Psoas muscle (tissue), 8 donors: ENCODE results near the gene CBFA2T3. TPM values are rescaled to one million over a fixed set of nuclear protein-coding genes. Genes with fewer than 3 reads are reported as not detected.
A peak's percentile ranks its signal among the peaks of the same experiment; 100 is the strongest.
"Not testable (repeated sequence)": the region's sequence is repeated elsewhere in the genome, so short reads cannot be mapped to it uniquely, and the experiment has no call there.

Source experiments
- ATAC-seq, 4 donors: fragments of 200-7000 bp; cut with Tn5 transposase; one replicate each; pipeline ENCODE4 v1.9.1; 2020; ENCODE audit warnings: moderate library complexity in 3 of 4, mild to moderate bottlenecking in 2 of 4
- DNase-seq, 2 donors: peaks; one replicate each; pipeline ENCODE4 v3.0.0-alpha.2; 2020
- H3K27ac ChIP-seq: fragments of 200-600 bp; one replicate; pipeline ENCODE4 v1.8.0; 2022
- H3K27me3 ChIP-seq, 3 donors: fragments of 200-600 bp in 1 of 3; one replicate each; pipeline versions ENCODE4 v1.6.1 to v1.8.0; 2013 to 2022; ENCODE audit warnings: low read length in 2 of 3, mild to moderate bottlenecking in 2 of 3, moderate library complexity in 1 of 3; ENCODE audit not compliant: insufficient read depth in 3 of 3
- H3K36me3 ChIP-seq, 2 donors: fragments of 200-600 bp in 1 of 2; one replicate each; pipeline versions ENCODE4 v1.6.1 to v1.8.0; 2013 to 2022; ENCODE audit warnings: low read depth in 1 of 2, mild to moderate bottlenecking in 1 of 2, moderate library complexity in 1 of 2; ENCODE audit not compliant: insufficient read depth in 1 of 2
- H3K4me1 ChIP-seq: fragments of 200-600 bp; one replicate; pipeline ENCODE4 v1.8.0; 2022
- H3K4me3 ChIP-seq: fragments of 200-600 bp; one replicate; pipeline ENCODE4 v1.8.0; 2022; ENCODE audit warnings: mild to moderate bottlenecking
- H3K9me3 ChIP-seq: fragments of 200-600 bp; one replicate; pipeline ENCODE4 v1.8.0; 2022
- CTCF ChIP-seq: fragments of 200-600 bp; IDR thresholded peaks from one replicate; pipeline ENCODE4 v1.8.0; 2022; ENCODE audit warnings: antibody characterized with exemption
- WGBS, 3 donors: extraction: QIAGEN DNeasy Blood & Tissue Kit; methylation state at CpG; one replicate each; pipeline versions ENCODE4 v1.1.6 to v1.1.7; 2013; 5-methylcytosine and 5-hydroxymethylcytosine counted together
- intact Hi-C, 2 donors: fragments of 100-400 bp; cut with DNase I; formaldehyde crosslinking; loops; one replicate each; pipeline versions ENCODE4 v1.11.0 to v1.14.2; 2022
- polyA plus RNA-seq, 3 donors: library from polyadenylated mRNA; stranded (reverse); fragments of 200-250 nt; gene quantifications; one replicate each; pipeline ENCODE4 v1.2.3, GENCODE V29; 2013
- total RNA-seq, 4 donors: library from RNA; stranded (reverse); fragmentation: NEBNext Ultra II Directional in 2 of 4; extraction: Animal tissue kit (Norgen Biotek cat#: 25700) in 2 of 4; gene quantifications; one replicate each; pipeline versions ENCODE4 v1.2.1 to v1.2.4, GENCODE V29; 2021 to 2023
- donor health status: healthy with polysubstance abuse.
- donor health status: DM: no; HTN: no; CAD: no; lungs with moderate emphysema.
- donor health status: Bipolar disorder and iron deficiency.
- donor health status: healthy.
- donor health status: DM: yes; HTN: yes; CAD: no.
- donor health status: DM: no; HTN: no; CAD: no.
- donor health status: DM: no; HTN: no; CAD: no.
- donor health status: DM: yes; HTN: yes; CAD: no.

The CBFA2T3 gene
- total and polyA plus RNA-seq, 7 donors: 2.6 to 15.0 (median 6.0) TPM

GRCh38 chr16:89012622-89012995 is 35.6 kb upstream of the CBFA2T3 start:
- H3K4me3 ChIP-seq: no peak overlapping the region
- peaks cover 0 to 34% (median 9%) of the 10 kb centered on the region in 3 donors for H3K27me3 ChIP-seq
- H3K9me3 ChIP-seq: no peaks in the 10 kb centered on the region
- no peak overlapping the region for H3K27ac ChIP-seq
- DNase-seq (no peak), ATAC-seq (no peak)
- intact Hi-C loops: no loop called here
- TF ChIP-seq CTCF: no peak
- H3K36me3 ChIP-seq: no peaks in the 10 kb centered on the region
- H3K4me1 ChIP-seq: no peaks in the 10 kb centered on the region
- 69 to 77% (median 71%) methylated on average over 2 of the region's 2 CpGs for WGBS, 3 donors

- Histone ChIP-seq H3K4me1 (no peaks in the 10 kb centered on the region), H3K4me3 (no peak overlapping the region), H3K36me3 (no peaks in the 10 kb centered on the region), H3K27ac (no peak overlapping the region), H3K9me3 (no peaks in the 10 kb centered on the region), H3K27me3 (peaks cover 0 to 36% (median 9%) of the 10 kb centered on the region in 3 donors)
- intact Hi-C loops: no loop called here
- 79 to 81% (median 79%) methylated on average over 4 of the region's 4 CpGs for WGBS, 3 donors
- DNase-seq (no peak), ATAC-seq (no peak)
- no peak for TF ChIP-seq CTCF
Observed at GRCh38 chr16:89011909-89012621, 35.1 kb upstream of the CBFA2T3 start.

DNA sequence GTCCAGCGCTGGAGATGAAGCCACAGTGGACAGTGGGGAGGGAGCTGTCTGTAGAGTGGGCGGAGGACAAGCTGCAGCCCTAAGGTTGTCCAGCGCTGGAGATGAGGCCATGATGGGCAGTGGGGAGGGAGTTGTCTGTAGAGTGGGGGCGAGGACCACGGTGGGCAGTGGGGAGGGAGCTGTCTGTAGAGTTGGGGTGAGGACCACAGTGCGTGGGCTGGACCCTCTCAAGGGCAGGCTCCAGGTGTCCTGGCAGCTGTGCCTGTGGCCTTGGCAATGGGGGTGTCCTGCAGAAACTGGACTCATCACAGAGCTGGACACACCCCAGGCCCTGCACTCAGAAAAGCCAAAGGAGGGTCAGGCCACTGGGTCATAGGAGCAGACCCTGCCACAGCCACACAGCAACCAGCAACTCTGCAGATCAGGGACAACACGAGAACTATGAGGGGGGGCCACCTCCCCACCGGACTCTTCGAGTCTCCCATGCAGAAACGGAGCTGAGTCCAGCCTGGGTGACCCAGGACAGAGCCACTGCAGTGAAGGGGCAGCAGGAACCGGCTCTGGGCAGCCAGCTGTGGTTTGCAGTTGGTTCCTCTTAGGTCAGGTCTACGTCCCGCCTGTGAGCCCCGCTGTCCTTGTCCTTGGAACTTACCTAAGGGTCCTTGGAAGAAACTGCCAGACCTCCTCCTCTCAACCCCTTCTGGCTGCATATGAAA is 33.4 kb upstream of the CBFA2T3 start:
- Histone ChIP-seq H3K27me3 (peaks cover 0 to 41% (median 5%) of the 10 kb centered on the region in 3 donors), H3K9me3 (no peaks in the 10 kb centered on the region), H3K4me3 (no peak overlapping the region), H3K27ac (no peak overlapping the region), H3K4me1 (no peaks in the 10 kb centered on the region), H3K36me3 (no peaks in the 10 kb centered on the region)
- 73 to 81% (median 75%) methylated on average over 14 of the region's 14 CpGs for WGBS, 3 donors
- intact Hi-C loops: no loop called here
- no peak for ATAC-seq
- TF ChIP-seq CTCF: no peak
- DNase-seq: peak in 1 of 2 donors; percentile 7

- DNase-seq (peak in 1 of 2 donors; percentile 12), ATAC-seq (no peak)
- 50 to 56% (median 53%) methylated on average over 17 of the region's 17 CpGs for WGBS, 3 donors
- no peak overlapping the region for H3K4me3 ChIP-seq
- no peaks in the 10 kb centered on the region for H3K36me3 ChIP-seq
- H3K27ac ChIP-seq: no peak overlapping the region
- no peaks in the 10 kb centered on the region for H3K4me1 ChIP-seq
- intact Hi-C loops: no loop called here
- H3K27me3 ChIP-seq: peaks cover 0 to 42% (median 2%) of the 10 kb centered on the region in 3 donors
- TF ChIP-seq CTCF: no peak
- no peaks in the 10 kb centered on the region for H3K9me3 ChIP-seq
Observed at GRCh38 chr16:89009343-89010209, 32.6 kb upstream of the CBFA2T3 start.

- 58 to 72% (median 59%) methylated on average over 4 of the region's 4 CpGs for WGBS, 3 donors
- H3K27ac ChIP-seq, ATAC-seq, DNase-seq, intact Hi-C loops, H3K36me3 ChIP-seq, H3K4me1 ChIP-seq, H3K4me3 ChIP-seq, H3K9me3 ChIP-seq: not testable (repeated sequence)
- peaks cover 0 to 47% (median 2%) of the 10 kb centered on the region in 3 donors for H3K27me3 ChIP-seq
Observed at GRCh38 chr16:89008796-89009195, 31.8 kb upstream of the CBFA2T3 start.
